Measurements from ENCODE around the gene LRP1B.
A peak's percentile ranks its signal among the peaks of the same experiment; 100 is the strongest.

DNA sequence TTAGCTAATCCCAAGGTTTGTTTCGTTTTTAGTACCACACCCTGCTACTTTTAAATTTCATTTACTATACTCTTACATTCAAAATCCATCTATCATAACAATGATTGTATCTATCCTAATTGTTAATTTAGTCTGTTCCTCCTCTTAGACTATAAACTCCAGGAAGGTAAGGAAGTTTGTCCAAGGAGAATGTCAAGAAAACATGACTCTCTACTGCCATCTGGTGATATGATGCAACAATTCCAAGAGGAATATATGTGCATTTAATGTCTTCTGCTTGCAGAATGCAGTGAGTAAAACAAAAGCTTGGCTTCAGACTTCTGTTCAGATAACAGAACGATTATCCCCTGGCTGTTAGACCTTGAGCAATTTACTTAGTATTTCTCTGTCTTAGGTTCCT, 1267.1 kb downstream of the LRP1B start:
- peak in 1 of 5 experiments; percentile 28 for TF ChIP-seq CTCF (IDR thresholded peaks at IDR 0.05)
- no peak for TF ChIP-seq POLR2A (IDR thresholded peaks at IDR 0.05)

Data from tibial nerve (tissue), 3 donors.